ENCODE results near the gene LSM4. TPM values are rescaled to one million over a fixed set of nuclear protein-coding genes. Genes with fewer than 3 reads are reported as not detected.
A peak's percentile ranks its signal among the peaks of the same experiment; 100 is the strongest.

Gene LSM4
- total and polyA plus RNA-seq, 10 of the 15 experiments (the other 5 are each of a cell fraction or from before 2014, with no cell fraction given) = 12.6 to 652 (median 217) TPM

DNA sequence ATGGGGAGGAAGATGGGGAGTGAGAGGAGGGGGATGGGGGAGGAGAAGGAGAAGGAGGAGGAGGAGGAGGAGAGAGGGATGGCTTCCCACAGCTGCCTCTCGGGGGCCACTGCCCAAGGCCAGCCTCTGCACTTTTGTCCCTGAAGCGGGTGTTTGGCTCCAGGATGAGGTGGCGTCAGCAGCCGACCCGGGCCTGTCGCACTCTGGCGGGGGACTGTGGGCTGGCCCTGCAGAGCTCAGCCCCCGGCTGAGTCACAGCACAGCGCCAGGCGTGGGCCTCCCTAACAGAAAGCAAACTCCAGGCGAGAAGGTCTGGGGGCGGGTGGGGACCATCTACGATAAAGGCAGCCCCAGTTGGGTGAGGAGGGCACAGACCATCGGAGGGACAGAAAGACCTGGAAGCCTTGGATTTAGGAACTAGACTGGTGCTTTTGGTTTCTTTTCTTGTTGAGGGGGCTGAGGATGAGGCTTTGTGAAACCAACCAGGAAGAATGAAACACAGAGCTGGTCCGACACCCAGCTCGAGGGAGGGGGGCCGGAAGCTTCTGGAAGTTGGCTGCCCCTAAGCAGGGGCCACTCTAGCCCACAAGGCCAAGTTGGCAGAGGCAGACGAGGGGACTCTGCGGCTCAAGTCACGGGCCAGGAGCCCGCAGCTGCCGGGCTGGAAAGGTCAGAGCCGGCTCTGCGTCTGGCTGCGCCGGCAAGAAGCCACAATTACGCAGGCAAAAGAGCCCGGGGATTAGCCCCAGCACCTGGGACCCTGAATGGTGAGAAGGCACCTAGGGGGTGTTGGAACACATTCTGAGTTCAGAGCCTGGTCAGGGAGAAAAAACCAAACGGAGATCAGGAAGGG is 18.2 kb downstream of the LSM4 start (continued):
- TF ChIP-seq MXI1 (IDR thresholded peaks at IDR 0.05; ENCODE audit: low read depth, low read length) (peak; percentile 75), POLR2AphosphoS5 (IDR thresholded peaks at IDR 0.05; ENCODE audit: low read length) (peak; percentile 57), PAX5 (IDR thresholded peaks at IDR 0.05; ENCODE audit: borderline replicate concordance, low read depth, low read length) (peak; percentile 41; the same call in 1 of the 2 replicates), RFX5 (IDR thresholded peaks at IDR 0.05; ENCODE audit: low read depth, low read length) (no peak), TCF3 (IDR thresholded peaks at IDR 0.05; ENCODE audit: borderline replicate concordance, insufficient read depth, low read depth, low read length) (peak; percentile 39; the same call in 1 of the 2 replicates), RUNX3 (IDR thresholded peaks at IDR 0.05; ENCODE audit: low read length) (peak; percentile 54; the same call in 1 of the 2 replicates), NBN (IDR thresholded peaks at IDR 0.05) (peak; percentile 75), CHD2 (IDR thresholded peaks at IDR 0.05; ENCODE audit: borderline replicate concordance, low read depth, low read length) (0 out of 2 replicates have a peak, but pooled peaks have one; percentile 21), BCL11A (IDR thresholded peaks at IDR 0.05; ENCODE audit: low read depth, low read length) (0 out of 2 replicates have a peak, but pooled peaks have one; percentile 21), SMC3 (IDR thresholded peaks at IDR 0.05; ENCODE audit: borderline replicate concordance, low read length) (peak; percentile 16; the same call in 1 of the 2 replicates), RAD51 (IDR thresholded peaks at IDR 0.05) (no peak), ETV6 (conservative IDR thresholded peaks at IDR 0.05 in 1 of 2, IDR thresholded peaks at IDR 0.05 in 1 of 2; ENCODE audit: borderline replicate concordance in 1 of 2, low read depth in 1 of 2) (no peak; a peak in 1 of 4 replicates), POLR2A (IDR thresholded peaks at IDR 0.05; ENCODE audit: low read depth, low read length) (peak; percentile 82), ESRRA (IDR thresholded peaks at IDR 0.05; ENCODE audit: low read length) (0 out of 2 replicates have a peak, but pooled peaks have one; percentile 48), CEBPB (IDR thresholded peaks at IDR 0.05; ENCODE audit: borderline replicate concordance in 1 of 2, low read depth in 2 of 2, low read length in 2 of 2) (no peak), RBBP5 (conservative IDR thresholded peaks at IDR 0.05) (no peak), TBL1XR1 (IDR thresholded peaks at IDR 0.05; ENCODE audit: low read depth, low read length) (peak; percentile 30; the same call in 1 of the 2 replicates), SMAD5 (IDR thresholded peaks at IDR 0.05; ENCODE audit: low read depth) (0 out of 2 replicates have a peak, but pooled peaks have one; percentile 11), ASH2L (IDR thresholded peaks at IDR 0.05; ENCODE audit: borderline replicate concordance, low read depth) (0 out of 2 replicates have a peak, but pooled peaks have one; percentile 53), NR2F1 (conservative IDR thresholded peaks at IDR 0.05) (peak; percentile 88), TCF7 (IDR thresholded peaks at IDR 0.05; ENCODE audit: borderline replicate concordance) (no peak), IKZF2 (IDR thresholded peaks at IDR 0.05) (peak; percentile 67 to 71), TCF12 (IDR thresholded peaks at IDR 0.05; ENCODE audit: low read depth, low read length) (peak; percentile 49), CBX5 (IDR thresholded peaks at IDR 0.05; ENCODE audit: low read depth) (no peak), JUNB (IDR thresholded peaks at IDR 0.05) (no peak), ATF2 (IDR thresholded peaks at IDR 0.05; ENCODE audit: low read length) (no peak), TARDBP (IDR thresholded peaks at IDR 0.05; ENCODE audit: borderline replicate concordance) (no peak), EGR1 (IDR thresholded peaks at IDR 0.05; ENCODE audit: borderline replicate concordance in 1 of 2, low read depth in 2 of 2, low read length in 2 of 2) (peak in 1 of 2 experiments; percentile 75; a peak in 2 of 3 replicates), BMI1 (IDR thresholded peaks at IDR 0.05; ENCODE audit: borderline replicate concordance) (0 out of 2 replicates have a peak, but pooled peaks have one; percentile 18), CREM (IDR thresholded peaks at IDR 0.05; ENCODE audit: low read depth) (peak; percentile 43; the same call in 1 of the 2 replicates)
- TF ChIP-seq, protein P1, sequence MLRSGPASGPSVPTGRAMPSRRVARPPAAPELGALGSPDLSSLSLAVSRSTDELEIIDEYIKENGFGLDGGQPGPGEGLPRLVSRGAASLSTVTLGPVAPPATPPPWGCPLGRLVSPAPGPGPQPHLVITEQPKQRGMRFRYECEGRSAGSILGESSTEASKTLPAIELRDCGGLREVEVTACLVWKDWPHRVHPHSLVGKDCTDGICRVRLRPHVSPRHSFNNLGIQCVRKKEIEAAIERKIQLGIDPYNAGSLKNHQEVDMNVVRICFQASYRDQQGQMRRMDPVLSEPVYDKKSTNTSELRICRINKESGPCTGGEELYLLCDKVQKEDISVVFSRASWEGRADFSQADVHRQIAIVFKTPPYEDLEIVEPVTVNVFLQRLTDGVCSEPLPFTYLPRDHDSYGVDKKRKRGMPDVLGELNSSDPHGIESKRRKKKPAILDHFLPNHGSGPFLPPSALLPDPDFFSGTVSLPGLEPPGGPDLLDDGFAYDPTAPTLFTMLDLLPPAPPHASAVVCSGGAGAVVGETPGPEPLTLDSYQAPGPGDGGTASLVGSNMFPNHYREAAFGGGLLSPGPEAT (IDR thresholded peaks at IDR 0.05; ENCODE audit: low read depth) = peak; percentile 66; the same call in 1 of the 2 replicates
